DND-41 (cell line): ENCODE measurements around the gene LTB.

Experiments
- ATAC-seq: fragments of 200-7000 bp; cut with Tn5 transposase; 3 replicates; pipeline ENCODE4 v1.9.1; 2021; ENCODE audit warnings: low read depth; ENCODE audit not compliant: insufficient read depth
- DNase-seq: peaks from one replicate; pipeline ENCODE4 v3.0.0-alpha.2; 2020
- H2AFZ ChIP-seq: 2 replicates; pipeline ENCODE4 v1.6.0; 2012; ENCODE audit warnings: low read depth, low read length
- H3K27ac ChIP-seq: 2 replicates; pipeline ENCODE4 v1.5.1; 2012; ENCODE audit warnings: low read length, inconsistent platforms
- H3K27me3 ChIP-seq: fragments of 200-600 bp; sonication (generic); 2 replicates; pipeline ENCODE4 v1.6.0; 2012; ENCODE audit warnings: low read length, mild to moderate bottlenecking, inconsistent platforms; ENCODE audit not compliant: insufficient read depth, poor library complexity
- H3K36me3 ChIP-seq: 2 replicates; pipeline ENCODE4 v1.5.1; 2012; ENCODE audit warnings: low read length, inconsistent platforms; ENCODE audit not compliant: insufficient read depth
- H3K4me1 ChIP-seq: 2 replicates; pipeline ENCODE4 v1.5.1; 2012; ENCODE audit warnings: mild to moderate bottlenecking, low read length; ENCODE audit not compliant: insufficient read depth
- H3K4me2 ChIP-seq: 2 replicates; pipeline ENCODE4 v1.6.0; 2012; ENCODE audit warnings: mild to moderate bottlenecking, moderate library complexity, low read length, inconsistent platforms; ENCODE audit not compliant: insufficient read depth
- H3K4me3 ChIP-seq, 2 experiments: fragments of 200-600 bp in 1 of 2; shearing (Covaris generic) in 1 of 2; 2 replicates each; pipeline ENCODE4 v1.5.1; 2012 to 2016; ENCODE audit warnings: inconsistent platforms in 2 of 2, low read length in 2 of 2, mild to moderate bottlenecking in 2 of 2, low read depth in 1 of 2, moderate library complexity in 1 of 2
- H3K79me2 ChIP-seq: 2 replicates; pipeline ENCODE4 v1.6.0; 2012; ENCODE audit warnings: low read length, inconsistent platforms; ENCODE audit not compliant: insufficient read depth
- H3K9ac ChIP-seq: 2 replicates; pipeline ENCODE4 v1.6.0; 2012; ENCODE audit warnings: low read depth, mild to moderate bottlenecking, inconsistent platforms, low read length, moderate library complexity
- H3K9me3 ChIP-seq: 2 replicates; pipeline ENCODE4 v1.5.1; 2012; ENCODE audit warnings: low read length, moderate library complexity, mild to moderate bottlenecking, inconsistent platforms; ENCODE audit not compliant: insufficient read depth, severe bottlenecking
- H4K20me1 ChIP-seq: 2 replicates; pipeline ENCODE4 v1.6.0; 2012; ENCODE audit warnings: low read length; ENCODE audit not compliant: insufficient read depth
- CTCF ChIP-seq: IDR thresholded peaks from 2 replicates; pipeline ENCODE4 v1.5.1; 2012; ENCODE audit warnings: borderline replicate concordance, low read length, moderate library complexity, mild to moderate bottlenecking; ENCODE audit not compliant: poor library complexity, severe bottlenecking; ENCODE audit errors: extremely low read depth
- EZH2 ChIP-seq: IDR thresholded peaks from 3 replicates; pipeline ENCODE4 v1.6.1; 2012; ENCODE audit warnings: borderline replicate concordance, low read depth, mild to moderate bottlenecking, moderate library complexity, low read length, inconsistent platforms; ENCODE audit not compliant: severe bottlenecking

The LTB gene

GRCh38 chr6:31546958-31547726 lies 35.1 kb downstream of the LTB start, which contains the start of gene NFKBIL1:
Gene NFKBIL1, plus strand, starts transcription at chr6:31547608. Its CDS starts 87 bp downstream, at chr6:31547695.
- Histone ChIP-seq H3K9me3 (no peaks in the 10 kb centered on the region), H3K36me3 (peaks cover 31% of the 10 kb centered on the region), H2AFZ (peak within 1 kb of the TSS; percentile 75), H3K27me3 (no peaks in the 10 kb centered on the region), H3K4me3 (peak within 1 kb of the TSS; percentile 41 to 63; a peak in 3 of 4 replicates), H3K27ac (peak within 1 kb of the TSS; percentile 62), H3K9ac (peak within 1 kb of the TSS; percentile 67), H4K20me1 (no peaks in the 10 kb centered on the region), H3K4me2 (peak within 1 kb of the TSS; percentile 84), H3K4me1 (peaks cover 56% of the 10 kb centered on the region), H3K79me2 (peaks cover 55% of the 10 kb centered on the region)
- TF ChIP-seq CTCF: no peak
- DNase-seq: peak; percentile 98
- ATAC-seq: peak; percentile 87

GRCh38 chr6:31546339-31546957 lies 35.8 kb downstream of the LTB start, which contains the start of gene ATP6V1G2:
Gene ATP6V1G2, minus strand, starts transcription at chr6:31546608. Its CDS starts 49 bp downstream, at chr6:31546559.
- Histone ChIP-seq H3K4me3 (peak within 1 kb of the TSS; percentile 41 to 63; a peak in 3 of 4 replicates), H3K27ac (peak within 1 kb of the TSS; percentile 62), H3K9ac (peak within 1 kb of the TSS; percentile 67), H2AFZ (peak within 1 kb of the TSS; percentile 75), H4K20me1 (no peaks in the 10 kb centered on the region; the same call in 1 of the 2 replicates), H3K9me3 (no peaks in the 10 kb centered on the region), H3K4me1 (peaks cover 56% of the 10 kb centered on the region), H3K27me3 (no peaks in the 10 kb centered on the region), H3K36me3 (peaks cover 31% of the 10 kb centered on the region), H3K4me2 (peak within 1 kb of the TSS; percentile 84), H3K79me2 (peaks cover 60% of the 10 kb centered on the region)
- DNase-seq (peak; percentile 95), ATAC-seq (peak; percentile 71)
- TF ChIP-seq CTCF: peak; percentile 100
- no peak for TF ChIP-seq EZH2

- Histone ChIP-seq H3K9ac (no peak overlapping the region; the same call in 1 of the 2 replicates), H3K27me3 (no peaks in the 10 kb centered on the region), H3K36me3 (peaks cover 32% of the 10 kb centered on the region), H2AFZ (no peak overlapping the region), H3K4me3 (no peak overlapping the region), H3K27ac (no peak overlapping the region), H3K79me2 (peaks cover 64% of the 10 kb centered on the region), H3K4me2 (no peak overlapping the region), H3K9me3 (no peaks in the 10 kb centered on the region), H3K4me1 (peaks cover 57% of the 10 kb centered on the region), H4K20me1 (peaks cover 8% of the 10 kb centered on the region)
- DNase-seq: no peak
- TF ChIP-seq EZH2 (no peak), CTCF (no peak)
- no peak for ATAC-seq
Measured at GRCh38 chr6:31545291-31545690, 36.9 kb downstream of the LTB start.
